ENCODE data around the gene MCF2L.

The MCF2L gene

GRCh38 chr13:113027566-113027965 is 58.6 kb downstream of the MCF2L start (continued):
- no peak for TF ChIP-seq CSRNP3 (CRISPR knock-in tag; IDR thresholded peaks at IDR 0.05)
- TF ChIP-seq TOX (CRISPR knock-in tag; IDR thresholded peaks at IDR 0.05; ENCODE audit: borderline replicate concordance) = no peak
- no peak for TF ChIP-seq ZFP30 (CRISPR knock-in tag; IDR thresholded peaks at IDR 0.05)
- no peak for TF ChIP-seq ZNF565 (CRISPR knock-in tag; conservative IDR thresholded peaks at IDR 0.05; ENCODE audit: low read depth)
- TF ChIP-seq PPARA (CRISPR knock-in tag; IDR thresholded peaks at IDR 0.05; ENCODE audit: borderline replicate concordance) = no peak
- TF ChIP-seq POU6F1 (CRISPR knock-in tag; IDR thresholded peaks at IDR 0.05; ENCODE audit: borderline replicate concordance, low read depth) = no peak
- no peak for TF ChIP-seq ZC3H10 (CRISPR knock-in tag; IDR thresholded peaks at IDR 0.05)
- no peak for TF ChIP-seq ARNTL (CRISPR knock-in tag; IDR thresholded peaks at IDR 0.05; ENCODE audit: borderline replicate concordance, low read depth)
- no peak for TF ChIP-seq ZNF8 (CRISPR knock-in tag; IDR thresholded peaks at IDR 0.05)
- no peak for TF ChIP-seq ISL1 (CRISPR knock-in tag; IDR thresholded peaks at IDR 0.05)
- TF ChIP-seq BACH2 (CRISPR knock-in tag; IDR thresholded peaks at IDR 0.05; ENCODE audit: borderline replicate concordance) = no peak
- TF ChIP-seq CSDC2 (CRISPR knock-in tag; IDR thresholded peaks at IDR 0.05) = no peak
- no peak for TF ChIP-seq CREB5 (CRISPR knock-in tag; IDR thresholded peaks at IDR 0.05; ENCODE audit: low read depth)
- TF ChIP-seq OSR1 (CRISPR knock-in tag; IDR thresholded peaks at IDR 0.05) = no peak

GRCh38 chr13:113028336-113029060 is 59.5 kb downstream of the MCF2L start:
- TF ChIP-seq TCF4 (CRISPR knock-in tag; IDR thresholded peaks at IDR 0.05; ENCODE audit: borderline replicate concordance) (no peak), GLIS3 (CRISPR knock-in tag; IDR thresholded peaks at IDR 0.05) (no peak), ARNTL (CRISPR knock-in tag; IDR thresholded peaks at IDR 0.05; ENCODE audit: borderline replicate concordance, low read depth) (no peak), PPARA (CRISPR knock-in tag; IDR thresholded peaks at IDR 0.05; ENCODE audit: borderline replicate concordance) (no peak), ESRRG (CRISPR knock-in tag; IDR thresholded peaks at IDR 0.05) (no peak), ZNF8 (CRISPR knock-in tag; IDR thresholded peaks at IDR 0.05) (no peak)

GRCh38 chr13:113029061-113029445 is 60.0 kb downstream of the MCF2L start:
- ATAC-seq = no peak; the same call in 2 of the 3 replicates
- no peak for TF ChIP-seq BACH2 (CRISPR knock-in tag; IDR thresholded peaks at IDR 0.05; ENCODE audit: borderline replicate concordance)
- no peak for TF ChIP-seq TSHZ2 (CRISPR knock-in tag; IDR thresholded peaks at IDR 0.05)
- TF ChIP-seq TCF4 (CRISPR knock-in tag; IDR thresholded peaks at IDR 0.05; ENCODE audit: borderline replicate concordance) = no peak
- TF ChIP-seq CSRNP3 (CRISPR knock-in tag; IDR thresholded peaks at IDR 0.05) = no peak
- TF ChIP-seq POU6F1 (CRISPR knock-in tag; IDR thresholded peaks at IDR 0.05; ENCODE audit: borderline replicate concordance, low read depth) = no peak
- no peak for TF ChIP-seq ESRRG (CRISPR knock-in tag; IDR thresholded peaks at IDR 0.05)
- no peak for TF ChIP-seq PPARA (CRISPR knock-in tag; IDR thresholded peaks at IDR 0.05; ENCODE audit: borderline replicate concordance)
- no peak for TF ChIP-seq ZNF70 (CRISPR knock-in tag; IDR thresholded peaks at IDR 0.05)
- TF ChIP-seq ARNTL (CRISPR knock-in tag; IDR thresholded peaks at IDR 0.05; ENCODE audit: borderline replicate concordance, low read depth) = no peak

More at GRCh38 chr13:113028336-113029060, 59.5 kb downstream of the MCF2L start:
- ATAC-seq = no peak
